Measurements from ENCODE around the gene ARHGEF38. TPM values are rescaled to one million over a fixed set of nuclear protein-coding genes. Genes with fewer than 3 reads are reported as not detected.

The ARHGEF38 gene
- total and polyA plus RNA-seq, 9 donors: 0.12 to 1.3 (median 0.24) TPM; not detected in 5

- WGBS, 3 donors: 58 to 71% (median 67%) methylated on average over 3 of the region's 3 CpGs
- no peak overlapping the region for H3K4me3 ChIP-seq
- intact Hi-C loops (cut with DNase I): no loop called here
Observed at GRCh38 chr4:105588252-105588651, 35.8 kb downstream of the ARHGEF38 start.

DNA sequence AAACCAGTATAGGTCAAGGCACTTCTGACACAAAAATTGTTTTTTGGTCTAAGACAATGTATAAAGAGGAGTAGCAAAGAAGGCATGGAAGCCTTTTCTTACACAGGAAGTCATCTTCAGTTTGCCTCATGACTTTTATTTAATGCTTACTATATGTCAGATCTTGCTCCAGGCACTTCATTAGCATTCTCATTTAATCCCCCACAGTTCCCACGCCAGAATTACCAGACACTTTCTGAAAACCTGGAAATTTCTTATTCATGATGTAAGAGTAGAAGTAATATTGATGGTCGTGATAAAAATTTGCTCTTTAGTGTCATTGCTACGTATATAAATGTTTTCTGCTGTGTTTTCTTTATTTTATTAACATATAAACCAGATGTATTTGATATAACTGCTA, 39.2 kb downstream of the ARHGEF38 start:
- H3K4me1 ChIP-seq (ENCODE audit: insufficient read depth): no peaks in the 10 kb centered on the region
- 87 to 92% (median 88%) methylated on average over 3 of the region's 3 CpGs for WGBS, 3 donors
- H3K27ac ChIP-seq: no peak overlapping the region
- H3K4me3 ChIP-seq: no peak overlapping the region
- no peak for DNase-seq
- no peaks in the 10 kb centered on the region for H3K27me3 ChIP-seq
- no peaks in the 10 kb centered on the region for H3K9me3 ChIP-seq
- TF ChIP-seq EP300 (IDR thresholded peaks at IDR 0.05) (no peak), POLR2A (IDR thresholded peaks at IDR 0.05) (no peak), CTCF (IDR thresholded peaks at IDR 0.05) (no peak)
- intact Hi-C loops (cut with DNase I): no loop called here
- H3K36me3 ChIP-seq: no peaks in the 10 kb centered on the region

More at GRCh38 chr4:105588252-105588651, 35.8 kb downstream of the ARHGEF38 start:
- Histone ChIP-seq H3K27ac (no peak overlapping the region), H3K27me3 (no peaks in the 10 kb centered on the region), H3K4me1 (ENCODE audit: insufficient read depth) (no peaks in the 10 kb centered on the region), H3K9me3 (no peaks in the 10 kb centered on the region), H3K36me3 (no peaks in the 10 kb centered on the region)
- no peak for DNase-seq
- no peak for TF ChIP-seq EP300 (IDR thresholded peaks at IDR 0.05)
- no peak for TF ChIP-seq CTCF (IDR thresholded peaks at IDR 0.05)

GRCh38 chr4:105594099-105595010, 41.9 kb downstream of the ARHGEF38 start:
- no peak for DNase-seq
- TF ChIP-seq POLR2A (IDR thresholded peaks at IDR 0.05): no peak
- no peak for TF ChIP-seq CTCF (IDR thresholded peaks at IDR 0.05)
- no peak for TF ChIP-seq EP300 (IDR thresholded peaks at IDR 0.05)
- intact Hi-C loops (cut with DNase I): no loop called here
- H3K27ac ChIP-seq: no peak overlapping the region
- H3K27me3 ChIP-seq: no peaks in the 10 kb centered on the region
- no peaks in the 10 kb centered on the region for H3K4me1 ChIP-seq (ENCODE audit: insufficient read depth)
- no peaks in the 10 kb centered on the region for H3K36me3 ChIP-seq
- H3K4me3 ChIP-seq: no peak overlapping the region
- 48 to 57% (median 49%) methylated on average over 7 of the region's 7 CpGs for WGBS, 3 donors
- no peaks in the 10 kb centered on the region for H3K9me3 ChIP-seq

- Histone ChIP-seq H3K4me3 (no peak overlapping the region), H3K27ac (no peak overlapping the region), H3K4me1 (ENCODE audit: insufficient read depth) (no peaks in the 10 kb centered on the region), H3K9me3 (no peaks in the 10 kb centered on the region), H3K27me3 (no peaks in the 10 kb centered on the region), H3K36me3 (no peaks in the 10 kb centered on the region)
- no peak for DNase-seq
- intact Hi-C loops (cut with DNase I): no loop called here
- 74 to 85% (median 81%) methylated on average over 6 of the region's 6 CpGs for WGBS, 3 donors
- TF ChIP-seq POLR2A (IDR thresholded peaks at IDR 0.05) (no peak), EP300 (IDR thresholded peaks at IDR 0.05) (no peak), CTCF (IDR thresholded peaks at IDR 0.05) (no peak)
Observed at GRCh38 chr4:105596684-105597083, 44.3 kb downstream of the ARHGEF38 start.

Measured in ovary (tissue), 9 donors.